Sigmoid colon (tissue), 7 donors: ENCODE data around the gene ACYP2. TPM values are rescaled to one million over a fixed set of nuclear protein-coding genes. Genes with fewer than 3 reads are reported as not detected.

Source experiments
- DNase-seq: peaks from one replicate; pipeline ENCODE4 v3.0.0-alpha.2; 2019
- H3K27ac ChIP-seq, 4 donors: fragments of 200-600 bp; sonication (generic); one replicate each; pipeline ENCODE4 v1.5.1; 2016 to 2019; ENCODE audit warnings: mild to moderate bottlenecking in 1 of 4
- H3K27me3 ChIP-seq, 3 donors: fragments of 200-600 bp; sonication (generic); one replicate each; pipeline ENCODE4 v1.5.1; 2019; ENCODE audit warnings: mild to moderate bottlenecking in 1 of 3
- H3K36me3 ChIP-seq, 4 donors: fragments of 200-600 bp; sonication (generic); one replicate each; pipeline ENCODE4 v1.5.1; 2016 to 2019
- H3K4me1 ChIP-seq, 4 donors: fragments of 200-600 bp; sonication (generic); one replicate each; pipeline ENCODE4 v1.5.1; 2017 to 2019
- H3K4me3 ChIP-seq, 4 donors: fragments of 200-600 bp; sonication (generic); one replicate each; pipeline ENCODE4 v1.5.1; 2017 to 2019; ENCODE audit warnings: mild to moderate bottlenecking in 2 of 4, moderate library complexity in 1 of 4
- H3K9me3 ChIP-seq, 4 donors: fragments of 200-600 bp in 3 of 4; sonication (generic) in 3 of 4; one replicate each; pipeline versions ENCODE4 v1.5.1 to v1.6.1; 2013 to 2019
- CTCF ChIP-seq, 4 experiments: fragments of 450-650 bp in 3 of 4; fragments of 200-600 bp in 1 of 4; IDR thresholded peaks; one replicate each; pipeline ENCODE4 v1.5.1; 2016 to 2019; ENCODE audit warnings: antibody characterized with exemption in 4 of 4, mild to moderate bottlenecking in 3 of 4, moderate library complexity in 2 of 4
- EP300 ChIP-seq, 4 donors: sonication (generic); formaldehyde crosslinking; IDR thresholded peaks; one replicate each; pipeline ENCODE4 v1.6.1; 2017; ENCODE audit warnings: antibody characterized with exemption in 4 of 4
- POLR2A ChIP-seq, 2 donors: fragments of 450-650 bp; IDR thresholded peaks; one replicate each; pipeline ENCODE4 v1.6.1; 2016; ENCODE audit warnings: antibody characterized with exemption in 2 of 2, mild to moderate bottlenecking in 2 of 2, moderate library complexity in 2 of 2
- POLR2AphosphoS5 ChIP-seq, 4 donors: sonication (generic); formaldehyde crosslinking; IDR thresholded peaks; one replicate each; pipeline ENCODE4 v1.6.1; 2017; ENCODE audit warnings: antibody characterized with exemption in 4 of 4
- WGBS, 2 donors: extraction: QIAGEN DNeasy Blood & Tissue Kit; methylation state at CpG; one replicate each; pipeline ENCODE4 v1.1.7; 2013; 5-methylcytosine and 5-hydroxymethylcytosine counted together
- intact Hi-C: fragments of 100-400 bp; cut with DNase I; formaldehyde crosslinking; loops from one replicate; pipeline ENCODE4 v1.15.1; 2023
- polyA plus RNA-seq, 3 donors: library from polyadenylated mRNA; stranded (reverse); fragments of 200-250 nt; gene quantifications; one replicate each; pipeline ENCODE4 v1.2.3, GENCODE V29; 2013
- total RNA-seq, 4 donors: library from RNA; depleted of rRNA; stranded (reverse); fragments of >200 nt; gene quantifications; one replicate each; pipeline ENCODE4 v1.1.0, GENCODE V29; 2016
- donor health status: healthy with polysubstance abuse.
- donor health status: Bipolar disorder and iron deficiency.
- donor health status: healthy.

ACYP2 gene
- total and polyA plus RNA-seq, 7 donors, result 13.2 to 32.0 (median 19.8) TPM

- DNase-seq, result no peak
- Histone ChIP-seq H3K4me3 (no peak overlapping the region), H3K9me3 (no peaks in the 10 kb centered on the region), H3K27me3 (no peaks in the 10 kb centered on the region), H3K4me1 (peaks cover 0 to 6% (median 0%) of the 10 kb centered on the region in 4 donors), H3K36me3 (no peaks in the 10 kb centered on the region), H3K27ac (no peak overlapping the region)
- TF ChIP-seq CTCF (IDR thresholded peaks at IDR 0.05) (no peak), POLR2AphosphoS5 (IDR thresholded peaks at IDR 0.05) (no peak), POLR2A (IDR thresholded peaks at IDR 0.05) (no peak), EP300 (IDR thresholded peaks at IDR 0.05) (no peak)
- intact Hi-C loops, result no loop called here
Measured at GRCh38 chr2:54249629-54250028, 134.2 kb downstream of the ACYP2 start.

- Histone ChIP-seq H3K4me1 (no peaks in the 10 kb centered on the region), H3K4me3 (no peak overlapping the region), H3K27ac (no peak overlapping the region), H3K36me3 (no peaks in the 10 kb centered on the region), H3K9me3 (no peaks in the 10 kb centered on the region), H3K27me3 (no peaks in the 10 kb centered on the region)
- TF ChIP-seq EP300 (IDR thresholded peaks at IDR 0.05), result no peak
- TF ChIP-seq POLR2AphosphoS5 (IDR thresholded peaks at IDR 0.05), result no peak
- no peak for TF ChIP-seq CTCF (IDR thresholded peaks at IDR 0.05)
- TF ChIP-seq POLR2A (IDR thresholded peaks at IDR 0.05), result no peak
- intact Hi-C loops, result no loop called here
- no peak for DNase-seq
Measured at GRCh38 chr2:54254180-54254579, 138.8 kb downstream of the ACYP2 start.

- no peaks in the 10 kb centered on the region for H3K36me3 ChIP-seq
- no peaks in the 10 kb centered on the region for H3K4me1 ChIP-seq
- no peaks in the 10 kb centered on the region for H3K27me3 ChIP-seq
- no peak overlapping the region for H3K4me3 ChIP-seq
- no peaks in the 10 kb centered on the region for H3K9me3 ChIP-seq
- H3K27ac ChIP-seq, result no peak overlapping the region
- TF ChIP-seq EP300 (IDR thresholded peaks at IDR 0.05) (no peak), POLR2AphosphoS5 (IDR thresholded peaks at IDR 0.05) (no peak), POLR2A (IDR thresholded peaks at IDR 0.05) (no peak), CTCF (IDR thresholded peaks at IDR 0.05) (no peak)
- no peak for DNase-seq
- WGBS, 2 donors, result 93 to 94% methylated on average over 37 of the region's 37 CpGs
- intact Hi-C loops, result no loop called here
Measured at GRCh38 chr2:54255230-54256090, 140.0 kb downstream of the ACYP2 start.

DNA sequence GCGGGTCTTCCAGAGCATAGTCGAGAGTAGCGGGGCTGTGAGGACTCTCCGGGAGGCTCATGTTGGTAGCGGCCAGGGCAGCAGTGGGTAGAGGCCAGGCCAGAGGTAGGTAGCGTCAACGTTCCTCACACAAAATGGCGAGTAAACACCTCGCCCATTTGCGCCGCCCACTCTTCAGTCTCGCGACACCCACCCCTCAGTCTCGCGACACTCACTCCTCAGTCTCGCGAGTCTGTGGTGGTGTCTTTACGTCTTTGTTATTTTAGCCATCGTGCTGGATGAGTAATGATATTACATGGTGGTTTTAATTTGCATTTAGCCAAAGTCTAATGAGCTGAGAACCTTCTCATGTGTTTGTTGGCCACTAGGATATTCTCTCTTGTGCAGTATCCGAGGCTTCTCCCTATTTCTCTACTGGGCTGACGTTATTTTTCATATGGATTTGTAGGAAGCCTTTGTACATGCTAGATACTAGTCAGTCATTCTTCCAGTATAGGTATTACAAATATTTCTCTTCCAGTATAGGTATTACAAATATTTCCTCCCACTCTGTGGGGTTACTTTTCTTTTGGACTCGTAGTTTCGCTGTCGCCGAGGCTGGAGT, 140.8 kb downstream of the ACYP2 start, which contains the start of gene TSPYL6:
TSPYL6 (minus strand) TSS at position 139 of the 604 bp plus-strand sequence; CDS start at position 61, 78 bp downstream.
- WGBS, 2 donors, result 97 to 98% methylated on average over 25 of the region's 25 CpGs
- Histone ChIP-seq H3K9me3 (no peaks in the 10 kb centered on the region), H3K27me3 (no peaks in the 10 kb centered on the region), H3K4me3 (no peak within 1 kb of the TSS), H3K36me3 (no peaks in the 10 kb centered on the region), H3K27ac (no peak within 1 kb of the TSS), H3K4me1 (no peaks in the 10 kb centered on the region)
- no peak for DNase-seq
- TF ChIP-seq POLR2AphosphoS5 (IDR thresholded peaks at IDR 0.05), result no peak
- TF ChIP-seq CTCF (IDR thresholded peaks at IDR 0.05), result no peak
- intact Hi-C loops, result no loop called here
